ENCODE data around the gene EZH1.

DNA sequence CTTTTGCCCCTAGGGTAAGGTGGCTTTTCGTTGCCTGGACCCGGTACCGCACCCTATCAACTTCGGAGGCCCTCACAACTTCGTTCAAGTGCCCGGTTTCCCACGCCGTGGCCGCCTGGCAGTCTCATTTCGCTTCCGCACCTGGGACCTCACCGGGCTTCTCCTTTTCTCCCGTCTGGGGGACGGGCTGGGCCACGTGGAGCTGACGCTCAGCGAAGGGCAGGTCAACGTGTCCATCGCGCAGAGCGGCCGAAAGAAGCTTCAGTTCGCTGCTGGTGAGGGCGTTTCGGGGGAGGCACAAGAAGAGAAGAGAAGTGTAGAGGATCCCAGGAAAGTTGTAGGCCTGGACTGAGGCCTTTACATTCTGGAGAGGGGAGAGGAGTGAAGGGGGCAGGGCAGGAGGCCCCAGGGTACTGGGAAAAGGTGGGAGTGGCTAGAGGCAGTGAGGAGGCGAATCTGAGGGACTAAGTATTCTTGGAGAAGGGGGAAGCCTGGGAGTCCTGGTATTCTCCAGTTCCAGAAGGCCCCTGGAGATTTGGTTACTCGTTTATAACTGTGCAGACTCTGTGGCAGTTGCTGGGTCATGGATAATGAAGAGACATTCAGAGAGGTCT, 57.0 kb downstream of the EZH1 start:
- TF ChIP-seq, protein P1, sequence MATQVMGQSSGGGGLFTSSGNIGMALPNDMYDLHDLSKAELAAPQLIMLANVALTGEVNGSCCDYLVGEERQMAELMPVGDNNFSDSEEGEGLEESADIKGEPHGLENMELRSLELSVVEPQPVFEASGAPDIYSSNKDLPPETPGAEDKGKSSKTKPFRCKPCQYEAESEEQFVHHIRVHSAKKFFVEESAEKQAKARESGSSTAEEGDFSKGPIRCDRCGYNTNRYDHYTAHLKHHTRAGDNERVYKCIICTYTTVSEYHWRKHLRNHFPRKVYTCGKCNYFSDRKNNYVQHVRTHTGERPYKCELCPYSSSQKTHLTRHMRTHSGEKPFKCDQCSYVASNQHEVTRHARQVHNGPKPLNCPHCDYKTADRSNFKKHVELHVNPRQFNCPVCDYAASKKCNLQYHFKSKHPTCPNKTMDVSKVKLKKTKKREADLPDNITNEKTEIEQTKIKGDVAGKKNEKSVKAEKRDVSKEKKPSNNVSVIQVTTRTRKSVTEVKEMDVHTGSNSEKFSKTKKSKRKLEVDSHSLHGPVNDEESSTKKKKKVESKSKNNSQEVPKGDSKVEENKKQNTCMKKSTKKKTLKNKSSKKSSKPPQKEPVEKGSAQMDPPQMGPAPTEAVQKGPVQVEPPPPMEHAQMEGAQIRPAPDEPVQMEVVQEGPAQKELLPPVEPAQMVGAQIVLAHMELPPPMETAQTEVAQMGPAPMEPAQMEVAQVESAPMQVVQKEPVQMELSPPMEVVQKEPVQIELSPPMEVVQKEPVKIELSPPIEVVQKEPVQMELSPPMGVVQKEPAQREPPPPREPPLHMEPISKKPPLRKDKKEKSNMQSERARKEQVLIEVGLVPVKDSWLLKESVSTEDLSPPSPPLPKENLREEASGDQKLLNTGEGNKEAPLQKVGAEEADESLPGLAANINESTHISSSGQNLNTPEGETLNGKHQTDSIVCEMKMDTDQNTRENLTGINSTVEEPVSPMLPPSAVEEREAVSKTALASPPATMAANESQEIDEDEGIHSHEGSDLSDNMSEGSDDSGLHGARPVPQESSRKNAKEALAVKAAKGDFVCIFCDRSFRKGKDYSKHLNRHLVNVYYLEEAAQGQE (IDR thresholded peaks at IDR 0.05; ENCODE audit: low read depth) = no peak
- TF ChIP-seq TAF1 (IDR thresholded peaks at IDR 0.05; ENCODE audit: low read depth) = no peak
- TF ChIP-seq CEBPB (IDR thresholded peaks at IDR 0.05) = no peak
- TF ChIP-seq FOXM1 (IDR thresholded peaks at IDR 0.05; ENCODE audit: borderline replicate concordance, low read depth) = no peak
- TF ChIP-seq CREB1 (IDR thresholded peaks at IDR 0.05; ENCODE audit: low read depth) = no peak
- TF ChIP-seq EP300 (IDR thresholded peaks at IDR 0.05; ENCODE audit: borderline replicate concordance) = no peak
- TF ChIP-seq, protein P2, sequence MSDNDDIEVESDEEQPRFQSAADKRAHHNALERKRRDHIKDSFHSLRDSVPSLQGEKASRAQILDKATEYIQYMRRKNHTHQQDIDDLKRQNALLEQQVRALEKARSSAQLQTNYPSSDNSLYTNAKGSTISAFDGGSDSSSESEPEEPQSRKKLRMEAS (IDR thresholded peaks at IDR 0.05) = no peak
- TF ChIP-seq NFIC (IDR thresholded peaks at IDR 0.05) = no peak
- no peak for TF ChIP-seq YY1 (IDR thresholded peaks at IDR 0.05; ENCODE audit: low read depth)
- TF ChIP-seq USF1 (IDR thresholded peaks at IDR 0.05) = no peak
- TF ChIP-seq EGR1 (IDR thresholded peaks at IDR 0.05) = no peak
- no peak for TF ChIP-seq RAD21 (IDR thresholded peaks at IDR 0.05; ENCODE audit: low read depth)

All from Ishikawa (cell line).